GM23338 (cell line): ENCODE measurements around the gene ZSCAN2. TPM values are rescaled to one million over a fixed set of nuclear protein-coding genes. Genes with fewer than 3 reads are reported as not detected.
A peak's percentile ranks its signal among the peaks of the same experiment; 100 is the strongest.

Experiments
- ATAC-seq: fragments of 200-7000 bp; cut with Tn5 transposase; 3 replicates; pipeline ENCODE4 v1.9.1; 2020
- DNase-seq: peaks from one replicate; pipeline ENCODE4 v3.0.0-alpha.2; 2015; ENCODE audit warnings: low spot score
- H2AFZ ChIP-seq: fragments of 200-600 bp; sonication (generic); 2 replicates; pipeline ENCODE4 v1.8.0; 2016; ENCODE audit warnings: antibody characterized with exemption, mild to moderate bottlenecking, moderate library complexity
- H3F3A ChIP-seq: fragments of 200-600 bp; sonication (generic); replicated peaks from 2 replicates; pipeline ENCODE4 v1.8.0; 2017; ENCODE audit warnings: antibody characterized with exemption, mixed run types, low read depth
- H3K27ac ChIP-seq: fragments of 200-600 bp; sonication (generic); 2 replicates; pipeline ENCODE4 v1.6.1; 2016; ENCODE audit warnings: low read depth
- H3K27me3 ChIP-seq: fragments of 200-600 bp; sonication (generic); 2 replicates; pipeline ENCODE4 v1.8.0; 2016; ENCODE audit warnings: mild to moderate bottlenecking, mixed run types, moderate library complexity; ENCODE audit not compliant: insufficient read depth
- H3K36me3 ChIP-seq: fragments of 200-600 bp; sonication (generic); 2 replicates; pipeline ENCODE4 v1.8.0; 2016; ENCODE audit warnings: mild to moderate bottlenecking; ENCODE audit not compliant: insufficient read depth
- H3K4me1 ChIP-seq: fragments of 200-600 bp; sonication (generic); 2 replicates; pipeline ENCODE4 v1.8.0; 2016; ENCODE audit warnings: mild to moderate bottlenecking, moderate library complexity; ENCODE audit not compliant: insufficient read depth
- H3K4me2 ChIP-seq: fragments of 200-600 bp; sonication (generic); 2 replicates; pipeline ENCODE4 v1.7.1; 2017; ENCODE audit warnings: mixed run types
- H3K4me3 ChIP-seq: fragments of 200-600 bp; sonication (generic); 2 replicates; pipeline ENCODE4 v1.6.1; 2016; ENCODE audit warnings: mixed run types
- H3K79me2 ChIP-seq: fragments of 200-600 bp; sonication (generic); replicated peaks from 2 replicates; pipeline ENCODE4 v1.8.0; 2017; ENCODE audit warnings: mild to moderate bottlenecking; ENCODE audit not compliant: insufficient read depth
- H3K9me2 ChIP-seq: fragments of 200-600 bp; sonication (generic); 2 replicates; pipeline ENCODE4 v1.8.0; 2017; ENCODE audit not compliant: insufficient read depth
- H4K20me1 ChIP-seq: fragments of 200-600 bp; sonication (generic); replicated peaks from 2 replicates; pipeline ENCODE4 v1.8.0; 2017; ENCODE audit warnings: mild to moderate bottlenecking; ENCODE audit not compliant: insufficient read depth
- H3K27ac Mint-ChIP-seq: 2 replicates; pipeline ENCODE4 v1.8.0; 2020; ENCODE audit warnings: inconsistent platforms, mild to moderate bottlenecking, moderate library complexity, mixed read lengths
- H3K27me3 Mint-ChIP-seq: 3 replicates; pipeline ENCODE4 v1.8.0; 2022; ENCODE audit warnings: low read depth, mild to moderate bottlenecking, moderate library complexity, mixed read lengths, inconsistent platforms; ENCODE audit not compliant: insufficient read depth, poor library complexity
- H3K36me3 Mint-ChIP-seq: 3 replicates; pipeline ENCODE4 v1.8.0; 2021; ENCODE audit warnings: low read depth, mild to moderate bottlenecking, inconsistent platforms, moderate library complexity, mixed read lengths
- H3K4me1 Mint-ChIP-seq: 3 replicates; pipeline ENCODE4 v1.8.0; 2020; ENCODE audit warnings: mild to moderate bottlenecking, inconsistent platforms, mixed read lengths
- H3K4me3 Mint-ChIP-seq: 3 replicates; pipeline ENCODE4 v1.8.0; 2021; ENCODE audit warnings: moderate library complexity, mild to moderate bottlenecking, inconsistent platforms, mixed read lengths
- H3K9me3 Mint-ChIP-seq: 3 replicates; pipeline ENCODE4 v1.8.0; 2020; ENCODE audit warnings: moderate library complexity, mild to moderate bottlenecking, inconsistent platforms, mixed read lengths
- CREB1 ChIP-seq: fragments of 250-450 bp; sonication (Bioruptor Pico); IDR thresholded peaks from 2 replicates; pipeline ENCODE4 v1.5.0; 2020; ENCODE audit warnings: low read depth, mild to moderate bottlenecking, moderate library complexity
- CTCF ChIP-seq, 2 experiments: fragments of 200-600 bp in 1 of 2; sonication (generic) in 1 of 2; conservative IDR thresholded peaks; 2 replicates each; pipeline versions ENCODE4 v1.5.1 to v1.6.1; 2016 to 2017; ENCODE audit warnings: antibody characterized with exemption in 2 of 2, low read depth in 2 of 2, mild to moderate bottlenecking in 2 of 2, moderate library complexity in 1 of 2
- ETS1 ChIP-seq: IDR thresholded peaks from 2 replicates; pipeline ENCODE4 v1.6.1; 2016; ENCODE audit warnings: antibody characterized with exemption
- EZH2 ChIP-seq: fragments of 200-600 bp; sonication (generic); IDR thresholded peaks from one replicate; pipeline ENCODE4 v1.8.0; 2017; ENCODE audit warnings: antibody characterized with exemption, mild to moderate bottlenecking, low read depth; ENCODE audit not compliant: unreplicated experiment
- EZH2phosphoT487 ChIP-seq: fragments of 200-600 bp; sonication (generic); IDR thresholded peaks from one replicate; pipeline ENCODE4 v1.8.1; 2018; ENCODE audit warnings: antibody characterized with exemption; ENCODE audit not compliant: unreplicated experiment
- JUNB ChIP-seq: IDR thresholded peaks from one replicate; pipeline ENCODE4 v1.6.1; 2016; ENCODE audit warnings: antibody characterized with exemption; ENCODE audit not compliant: unreplicated experiment
- NANOG ChIP-seq: IDR thresholded peaks from 2 replicates; pipeline ENCODE4 v1.6.1; 2016; ENCODE audit warnings: antibody characterized with exemption, borderline replicate concordance
- POLR2AphosphoS5 ChIP-seq: IDR thresholded peaks from 2 replicates; pipeline ENCODE4 v1.6.1; 2016; ENCODE audit warnings: antibody characterized with exemption, low read depth
- STAT1 ChIP-seq: IDR thresholded peaks from one replicate; pipeline ENCODE4 v1.6.1; 2016; ENCODE audit warnings: antibody characterized with exemption; ENCODE audit not compliant: unreplicated experiment
- ZNF114 ChIP-seq: fragments of 250-450 bp; sonication (Bioruptor Pico); IDR thresholded peaks from 2 replicates; pipeline ENCODE4 v1.5.0; 2020; ENCODE audit warnings: mild to moderate bottlenecking, moderate library complexity
- ZNF331 ChIP-seq: fragments of 250-450 bp; sonication (Bioruptor Pico); IDR thresholded peaks from 2 replicates; pipeline ENCODE4 v1.5.0; 2020; ENCODE audit warnings: low read depth, mild to moderate bottlenecking, moderate library complexity
- ZNF462 ChIP-seq: fragments of 250-450 bp; sonication (Bioruptor Pico); IDR thresholded peaks from 2 replicates; pipeline ENCODE4 v1.5.0; 2020; ENCODE audit warnings: mild to moderate bottlenecking, moderate library complexity
- polyA plus RNA-seq: library from polyadenylated mRNA; unstranded; fragments of >200 nt; fragmentation: Nextera tagmentation; extraction: Ambion mirVana; gene quantifications from 2 replicates; pipeline ENCODE4 v1.2.1, GENCODE V29; 2016
- total RNA-seq: library from RNA; depleted of rRNA; stranded (reverse); fragments of >200 nt; shearing (Covaris generic); gene quantifications from 2 replicates; pipeline ENCODE4 v1.2.3, GENCODE V29; 2014

Gene ZSCAN2
- total and polyA plus RNA-seq, 2 experiments from 2014 or later = 45.8 to 63.9 TPM

DNA sequence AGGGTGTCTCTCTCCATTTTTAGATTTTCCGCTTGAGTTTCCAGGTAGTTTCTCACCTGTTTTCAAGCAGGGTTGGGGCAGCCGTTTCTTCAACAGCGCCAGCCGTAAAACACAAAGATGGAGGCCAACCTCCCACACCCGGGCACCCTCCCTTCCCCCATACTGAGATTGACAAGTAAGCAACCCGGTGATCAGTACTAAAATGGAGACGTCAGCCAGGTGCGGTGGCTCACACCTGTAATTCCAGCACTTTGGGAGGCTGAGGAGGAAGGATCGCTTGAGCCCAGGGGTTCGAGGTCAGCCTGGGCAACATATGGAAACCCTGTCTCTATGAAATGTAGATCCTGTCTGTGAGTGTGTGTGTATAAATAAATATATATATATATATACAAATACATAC lies 903 bp upstream of the ZSCAN2 start:
- Mint-ChIP-seq H3K27me3 (peaks cover 41% of the 10 kb centered on the region), H3K27ac (no peak overlapping the region), H3K9me3 (peaks cover 12% of the 10 kb centered on the region; the same call in 2 of the 3 replicates), H3K36me3 (peaks cover 27% of the 10 kb centered on the region), H3K4me1 (peaks cover 54% of the 10 kb centered on the region), H3K4me3 (peak overlapping the region; percentile 93; the same call in 2 of the 3 replicates)
- Histone ChIP-seq H3K36me3 (peaks cover 5% of the 10 kb centered on the region; the same call in 1 of the 2 replicates), H3K4me2 (no peak overlapping the region; the same call in 1 of the 2 replicates), H3K27me3 (no peaks in the 10 kb centered on the region), H3K27ac (no peak overlapping the region), H3K9me2 (no peaks in the 10 kb centered on the region), H3K4me3 (no peak overlapping the region), H2AFZ (no peak overlapping the region), H3K4me1 (peaks cover 33% of the 10 kb centered on the region), H3F3A (peaks cover 19% of the 10 kb centered on the region), H4K20me1 (peaks cover 2% of the 10 kb centered on the region; the same call in 1 of the 2 replicates), H3K79me2 (peaks cover 29% of the 10 kb centered on the region)
- DNase-seq = peak; percentile 35
- ATAC-seq = no peak
- TF ChIP-seq STAT1 (no peak), ZNF331 (CRISPR knock-in tag) (no peak), CREB1 (CRISPR knock-in tag) (no peak)

DNA sequence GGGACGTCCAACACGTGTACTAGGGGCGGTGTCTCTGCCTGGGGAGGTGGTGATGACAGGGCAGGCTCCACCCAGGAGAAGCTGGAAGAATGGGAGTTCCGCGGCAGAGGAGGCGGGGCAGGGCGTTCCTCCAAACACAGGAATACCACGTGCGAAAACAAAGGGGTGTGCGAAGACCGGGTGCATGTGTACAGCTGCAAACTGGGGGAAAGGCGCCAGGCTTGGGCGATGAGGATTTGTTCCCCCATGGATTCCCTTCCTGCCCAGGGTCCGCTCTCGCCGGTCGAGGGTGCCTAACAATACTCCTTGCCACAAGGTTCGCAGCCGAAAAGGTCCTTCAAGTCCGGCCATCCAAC lies 500 bp upstream of the ZSCAN2 start:
- Mint-ChIP-seq H3K36me3 (peaks cover 29% of the 10 kb centered on the region), H3K9me3 (peaks cover 12% of the 10 kb centered on the region; the same call in 2 of the 3 replicates), H3K4me1 (peaks cover 54% of the 10 kb centered on the region), H3K27me3 (peaks cover 41% of the 10 kb centered on the region), H3K4me3 (peak overlapping the region; percentile 93), H3K27ac (no peak overlapping the region)
- H3K36me3 ChIP-seq = peaks cover 5% of the 10 kb centered on the region; the same call in 1 of the 2 replicates
- no peaks in the 10 kb centered on the region for H3K27me3 ChIP-seq
- no peaks in the 10 kb centered on the region for H3K9me2 ChIP-seq
- peak; percentile 33 for ATAC-seq
- peaks cover 6% of the 10 kb centered on the region for H4K20me1 ChIP-seq
- H3K4me3 ChIP-seq = peak overlapping the region; percentile 87
- peak; percentile 87 for DNase-seq
- H3F3A ChIP-seq = peaks cover 19% of the 10 kb centered on the region
- H3K27ac ChIP-seq = 0 out of 2 replicates have a peak overlapping the region, but pooled peaks have one; percentile 36
- H3K4me1 ChIP-seq = peaks cover 33% of the 10 kb centered on the region
- peak overlapping the region; percentile 95; the same call in 1 of the 2 replicates for H2AFZ ChIP-seq
- peaks cover 33% of the 10 kb centered on the region for H3K79me2 ChIP-seq
- peak overlapping the region; percentile 88 for H3K4me2 ChIP-seq
- no peak for TF ChIP-seq EZH2phosphoT487
- no peak for TF ChIP-seq JUNB
- TF ChIP-seq ZNF462 = no peak
- no peak for TF ChIP-seq NANOG
- no peak for TF ChIP-seq CTCF (conservative IDR thresholded peaks at IDR 0.05; ENCODE audit: low read depth in 2 of 2)
- no peak for TF ChIP-seq POLR2AphosphoS5
- TF ChIP-seq ZNF331 (CRISPR knock-in tag) = no peak
- no peak for TF ChIP-seq CREB1 (CRISPR knock-in tag)
- TF ChIP-seq STAT1 = no peak
- no peak for TF ChIP-seq ZNF114 (CRISPR knock-in tag)
- no peak for TF ChIP-seq EZH2
- TF ChIP-seq ETS1 = no peak
